A549 (cell line): ENCODE measurements around the gene SRGAP1.

Source experiments
- CEBPB ChIP-seq, 2 experiments: fragments of >200 bp in 1 of 2; sonication (Bioruptor Twin) in 1 of 2; formaldehyde crosslinking in 1 of 2; IDR thresholded peaks; 2 replicates each; pipeline ENCODE4 v1.6.1; 2012 to 2016
- CHD2 ChIP-seq: fragments of 150-350 bp; IDR thresholded peaks from 2 replicates; pipeline ENCODE4 v1.6.1; 2014; ENCODE audit warnings: low read length; ENCODE audit not compliant: partially characterized antibody
- CHD4 ChIP-seq: fragments of 200-600 bp; sonication (generic); IDR thresholded peaks from 2 replicates; pipeline ENCODE4 v1.6.1; 2016; ENCODE audit warnings: antibody characterized with exemption, mild to moderate bottlenecking, borderline replicate concordance
- ESRRA ChIP-seq: fragments of 150-350 bp; IDR thresholded peaks from 2 replicates; pipeline ENCODE4 v1.6.1; 2014; ENCODE audit warnings: mild to moderate bottlenecking, low read length, borderline replicate concordance
- HDAC2 ChIP-seq: fragments of 200-600 bp; sonication (generic); IDR thresholded peaks from 2 replicates; pipeline ENCODE4 v1.6.1; 2016
- KDM5A ChIP-seq: fragments of 200-600 bp; sonication (generic); IDR thresholded peaks from 2 replicates; pipeline ENCODE4 v1.6.1; 2016; ENCODE audit warnings: antibody characterized with exemption, mild to moderate bottlenecking
- MAFK ChIP-seq: fragments of 450-650 bp; IDR thresholded peaks from 2 replicates; pipeline ENCODE4 v1.6.1; 2014; ENCODE audit not compliant: partially characterized antibody
- MAZ ChIP-seq: fragments of 150-350 bp; IDR thresholded peaks from 2 replicates; pipeline ENCODE4 v1.6.1; 2014; ENCODE audit warnings: antibody characterized with exemption, low read depth, low read length, borderline replicate concordance
- MYC ChIP-seq: IDR thresholded peaks from 2 replicates; pipeline ENCODE4 v1.6.1; 2012; ENCODE audit warnings: mild to moderate bottlenecking, inconsistent platforms, low read length, improper control_type of control experiment, borderline replicate concordance
- POLR2A ChIP-seq: IDR thresholded peaks from 2 replicates; pipeline ENCODE4 v1.6.1; 2012; ENCODE audit warnings: mild to moderate bottlenecking, low read length
- TF ChIP-seq, protein P1 (sequence below): fragments of >200 bp; sonication (Bioruptor Twin); formaldehyde crosslinking; IDR thresholded peaks from 3 replicates; pipeline ENCODE4 v1.5.1; 2016
- TF ChIP-seq, protein P2 (sequence below): fragments of 450-650 bp; IDR thresholded peaks from 2 replicates; pipeline ENCODE4 v1.6.1; 2014; ENCODE audit warnings: antibody characterized with exemption

DNA sequence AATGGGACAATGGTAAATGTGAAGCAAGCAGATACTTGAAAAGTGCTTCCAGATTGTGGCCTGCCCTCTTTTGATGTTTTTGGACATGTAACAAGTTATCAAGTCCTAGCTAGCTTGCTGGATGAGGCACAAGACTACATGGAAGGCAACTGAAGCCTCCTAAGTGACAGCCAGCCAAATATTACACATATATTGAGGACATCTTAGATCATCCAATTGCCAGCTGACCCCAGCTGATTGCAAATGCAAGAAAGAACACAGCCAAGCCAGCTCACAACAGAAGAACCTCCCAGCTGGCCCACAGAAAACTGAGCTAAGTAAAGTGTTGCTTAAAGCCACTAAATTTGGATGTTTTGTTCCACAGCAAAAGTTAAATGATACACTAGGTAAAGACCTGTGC, 156.9 kb downstream of the SRGAP1 start:
- TF ChIP-seq CHD4 (no peak), MYC (no peak), CEBPB (IDR thresholded peaks at IDR 0.05) (no peak), POLR2A (no peak), MAZ (no peak), MAFK (no peak), ESRRA (no peak), KDM5A (no peak), CHD2 (no peak), HDAC2 (no peak)
- TF ChIP-seq, protein P1, sequence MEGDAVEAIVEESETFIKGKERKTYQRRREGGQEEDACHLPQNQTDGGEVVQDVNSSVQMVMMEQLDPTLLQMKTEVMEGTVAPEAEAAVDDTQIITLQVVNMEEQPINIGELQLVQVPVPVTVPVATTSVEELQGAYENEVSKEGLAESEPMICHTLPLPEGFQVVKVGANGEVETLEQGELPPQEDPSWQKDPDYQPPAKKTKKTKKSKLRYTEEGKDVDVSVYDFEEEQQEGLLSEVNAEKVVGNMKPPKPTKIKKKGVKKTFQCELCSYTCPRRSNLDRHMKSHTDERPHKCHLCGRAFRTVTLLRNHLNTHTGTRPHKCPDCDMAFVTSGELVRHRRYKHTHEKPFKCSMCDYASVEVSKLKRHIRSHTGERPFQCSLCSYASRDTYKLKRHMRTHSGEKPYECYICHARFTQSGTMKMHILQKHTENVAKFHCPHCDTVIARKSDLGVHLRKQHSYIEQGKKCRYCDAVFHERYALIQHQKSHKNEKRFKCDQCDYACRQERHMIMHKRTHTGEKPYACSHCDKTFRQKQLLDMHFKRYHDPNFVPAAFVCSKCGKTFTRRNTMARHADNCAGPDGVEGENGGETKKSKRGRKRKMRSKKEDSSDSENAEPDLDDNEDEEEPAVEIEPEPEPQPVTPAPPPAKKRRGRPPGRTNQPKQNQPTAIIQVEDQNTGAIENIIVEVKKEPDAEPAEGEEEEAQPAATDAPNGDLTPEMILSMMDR, result no peak
- TF ChIP-seq, protein P2, sequence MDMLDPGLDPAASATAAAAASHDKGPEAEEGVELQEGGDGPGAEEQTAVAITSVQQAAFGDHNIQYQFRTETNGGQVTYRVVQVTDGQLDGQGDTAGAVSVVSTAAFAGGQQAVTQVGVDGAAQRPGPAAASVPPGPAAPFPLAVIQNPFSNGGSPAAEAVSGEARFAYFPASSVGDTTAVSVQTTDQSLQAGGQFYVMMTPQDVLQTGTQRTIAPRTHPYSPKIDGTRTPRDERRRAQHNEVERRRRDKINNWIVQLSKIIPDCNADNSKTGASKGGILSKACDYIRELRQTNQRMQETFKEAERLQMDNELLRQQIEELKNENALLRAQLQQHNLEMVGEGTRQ, result no peak
